ENCODE measurements around the gene INO80.

Gene INO80

DNA sequence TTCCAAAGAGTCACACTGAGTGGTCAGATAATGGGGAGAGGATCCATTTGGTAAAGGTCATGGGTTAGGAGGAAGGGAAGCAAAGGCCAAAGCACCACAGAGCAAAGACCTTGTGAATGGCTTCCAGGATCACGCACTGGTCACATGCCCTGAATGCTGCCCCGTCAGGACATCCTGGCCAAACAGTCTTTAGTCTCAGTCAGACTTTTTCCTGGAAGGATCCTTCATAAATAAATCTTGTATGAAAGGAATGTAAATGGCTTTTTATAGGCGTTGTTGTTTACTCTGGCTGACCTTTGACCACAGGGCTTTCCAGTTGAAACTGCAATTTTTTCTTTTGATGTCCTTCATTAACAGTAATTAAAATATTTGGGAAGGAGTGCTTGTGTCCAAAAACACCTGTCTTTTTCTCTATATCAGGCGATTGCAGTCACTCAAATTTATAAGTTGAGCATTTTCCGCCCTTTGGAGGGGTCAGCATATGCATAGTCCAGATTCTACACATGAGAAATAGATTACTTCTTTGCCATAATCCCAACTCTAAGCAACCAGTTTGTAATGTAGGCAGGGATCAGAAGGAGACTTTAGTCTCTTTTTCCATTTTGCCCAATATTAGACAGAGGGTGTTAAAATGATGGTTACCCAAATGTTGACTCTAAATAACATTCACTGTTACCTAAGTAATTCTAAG lies 114.4 kb downstream of the INO80 start:
- no peak for DNase-seq

DNA sequence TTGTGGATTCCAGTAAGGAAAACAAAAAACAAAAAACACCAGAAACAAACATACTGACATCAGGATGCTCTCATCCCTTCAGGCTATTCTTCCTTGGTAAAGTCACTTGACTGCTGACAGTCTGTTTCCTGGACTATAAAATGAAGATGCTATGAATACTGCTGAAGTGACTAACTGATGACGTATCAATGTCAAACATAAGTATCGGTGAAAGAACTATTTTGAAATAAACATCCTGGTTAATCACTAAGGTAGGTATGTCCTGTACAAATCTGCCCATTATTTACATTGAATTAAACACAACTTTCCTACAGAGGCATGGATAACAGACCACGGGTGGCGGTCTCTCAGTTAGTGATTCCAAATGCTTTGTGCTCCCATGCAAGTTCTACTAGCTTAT lies 116.9 kb downstream of the INO80 start:
- DNase-seq, result peak; percentile 26

DNA sequence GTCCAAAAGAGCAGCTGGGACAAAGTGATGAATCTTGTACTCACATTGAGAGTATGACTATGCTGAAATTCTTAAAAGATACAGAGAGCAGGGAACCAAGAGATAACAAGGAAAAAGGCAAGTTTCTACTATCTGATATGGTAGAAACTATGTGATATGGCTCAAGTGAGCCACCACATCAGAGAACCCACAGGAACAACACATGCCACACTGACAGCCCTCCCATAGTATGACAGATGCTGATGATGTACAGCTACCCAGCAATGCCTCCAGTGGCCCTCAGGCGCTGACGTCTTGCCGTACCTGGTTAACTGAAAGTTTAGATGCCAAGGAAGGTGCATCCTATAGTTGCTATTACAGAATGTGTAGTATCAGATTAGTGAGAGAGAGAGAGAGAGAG lies 120.4 kb downstream of the INO80 start:
- no peak for DNase-seq

- DNase-seq, result no peak
These were observed 123.3 kb downstream of the INO80 start for GRCh38 chr15:40992825-40993224.

GRCh38 chr15:40992241-40992741 lies 123.8 kb downstream of the INO80 start:
- peak; percentile 16 for DNase-seq

DNA sequence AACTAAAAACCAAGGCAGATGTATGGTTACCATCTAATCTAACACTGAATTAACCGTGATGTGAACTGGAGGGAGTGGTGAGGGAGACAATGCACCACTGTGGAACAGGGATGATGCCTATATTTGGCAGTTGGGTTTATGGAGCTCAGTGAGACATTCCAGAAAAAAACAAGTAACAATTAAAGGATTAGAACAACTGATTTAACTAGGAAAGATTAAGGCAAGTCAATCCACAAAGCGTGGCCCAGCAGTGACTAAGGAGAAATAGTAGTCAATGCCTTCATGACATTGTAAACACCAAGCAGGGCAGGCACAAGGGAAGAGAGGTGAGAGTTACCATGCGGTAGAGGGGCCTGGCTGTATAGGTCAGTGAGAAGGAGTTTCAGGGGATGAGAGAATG lies 124.7 kb downstream of the INO80 start:
- no peak for DNase-seq

GRCh38 chr15:40990789-40991188 lies 125.3 kb downstream of the INO80 start:
- DNase-seq, result no peak

DNA sequence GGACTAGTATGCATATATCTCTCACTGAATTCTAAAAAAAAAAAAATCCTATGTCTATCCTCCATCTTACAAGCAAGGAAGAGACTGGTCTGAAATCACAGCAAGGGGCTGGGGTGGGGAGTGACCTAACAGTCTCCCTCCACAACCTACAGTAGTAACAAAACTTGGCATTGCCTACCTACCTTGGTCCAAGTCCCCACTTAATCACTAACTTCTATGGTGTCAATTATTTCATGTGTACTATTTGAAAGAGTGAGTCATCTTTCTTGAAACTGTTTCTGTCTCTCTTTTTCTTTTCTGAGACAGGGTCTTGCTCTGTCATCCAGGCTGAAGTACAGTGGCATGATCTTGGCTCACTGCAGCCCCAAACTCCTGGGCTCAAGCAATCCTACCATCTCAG lies 126.0 kb downstream of the INO80 start:
- DNase-seq, result no peak

GRCh38 chr15:40988156-40988555 lies 127.9 kb downstream of the INO80 start:
- DNase-seq, result no peak

DNA sequence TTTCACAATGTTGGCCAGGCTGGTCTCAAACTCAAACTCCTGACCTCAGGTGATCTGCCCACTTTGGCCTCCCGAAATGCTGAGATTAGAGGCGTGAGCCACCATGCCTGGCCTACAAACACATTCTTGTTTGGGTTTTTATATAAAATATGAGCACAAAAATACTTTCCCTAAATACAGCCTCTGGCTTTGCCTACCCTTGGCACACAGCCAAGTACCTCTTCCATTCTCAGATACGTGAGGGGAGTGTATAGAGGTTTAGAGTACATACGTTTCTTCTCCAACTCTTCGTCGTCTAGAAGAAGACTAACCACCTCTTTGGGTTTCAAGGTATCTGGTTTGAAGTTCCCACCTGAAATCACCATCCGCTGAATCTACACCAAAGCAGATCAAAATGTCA lies 129.3 kb downstream of the INO80 start:
- DNase-seq, result no peak

GRCh38 chr15:40985541-40986330 lies 130.3 kb downstream of the INO80 start:
- DNase-seq, result peak; percentile 7

DNA sequence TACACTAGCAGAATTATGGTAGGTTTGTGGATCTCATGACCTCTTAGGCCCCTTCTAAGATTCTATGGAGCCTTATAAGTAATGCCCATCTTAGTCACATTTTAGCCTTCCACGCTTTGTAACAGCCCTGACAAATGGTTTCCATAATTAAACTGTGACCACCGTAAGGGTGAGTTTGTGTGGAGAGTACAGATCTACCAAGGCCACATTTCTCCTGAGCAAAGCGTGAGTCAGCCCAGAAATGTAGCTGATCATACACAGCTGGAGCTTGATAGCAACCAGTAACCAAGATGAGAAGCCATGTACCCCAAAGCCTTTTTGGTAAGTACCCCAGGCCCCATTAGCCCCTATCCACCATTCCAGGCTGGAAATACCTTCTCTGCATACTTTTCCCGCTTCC lies 131.1 kb downstream of the INO80 start:
- DNase-seq, result peak; percentile 39

- no peak for DNase-seq
These were observed 131.7 kb downstream of the INO80 start for GRCh38 chr15:40984406-40984805.

DNA sequence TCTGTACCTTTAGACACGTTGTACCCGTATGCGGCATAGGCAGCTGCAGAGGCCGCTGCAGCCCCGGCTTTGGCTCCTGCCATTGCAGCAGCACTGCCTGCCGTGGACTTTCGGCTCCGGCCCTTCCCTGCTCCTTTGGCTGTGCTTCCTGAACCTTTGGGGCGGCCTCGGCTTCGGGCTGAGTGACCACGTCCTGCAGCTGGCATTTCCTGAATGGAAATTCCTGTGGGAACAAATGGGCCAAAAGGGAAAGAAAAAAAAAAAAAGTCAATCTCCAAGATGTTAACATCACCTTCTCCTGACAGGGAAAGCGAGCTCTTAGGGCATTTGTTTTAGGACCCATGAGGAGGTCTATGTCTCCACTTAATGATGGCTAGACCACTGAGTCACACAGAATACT lies 133.2 kb downstream of the INO80 start:
- DNase-seq, result peak; percentile 54

DNA sequence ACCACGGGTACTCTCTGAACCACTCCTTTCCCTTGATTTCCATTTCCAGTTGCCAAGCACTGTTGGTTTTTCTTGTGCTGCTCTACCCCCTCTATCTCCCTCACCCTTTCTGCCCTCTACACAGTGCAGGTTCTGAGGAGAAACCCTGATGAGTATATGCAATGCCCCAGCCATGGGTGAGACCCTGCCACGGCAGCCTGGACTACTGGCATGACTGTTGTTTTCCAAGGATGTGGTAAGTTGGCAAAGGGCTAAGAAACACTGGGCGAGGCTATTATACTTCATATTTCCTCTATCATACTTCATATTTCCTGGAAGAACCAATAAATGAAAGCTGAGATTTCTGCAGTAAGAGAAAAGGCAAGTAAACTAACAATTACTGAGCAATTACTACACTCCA lies 134.9 kb downstream of the INO80 start:
- DNase-seq, result no peak

- DNase-seq, result no peak
These were observed 137.5 kb downstream of the INO80 start for GRCh38 chr15:40978562-40978961.

GRCh38 chr15:40978141-40978540 lies 137.9 kb downstream of the INO80 start:
- no peak for DNase-seq

DNA sequence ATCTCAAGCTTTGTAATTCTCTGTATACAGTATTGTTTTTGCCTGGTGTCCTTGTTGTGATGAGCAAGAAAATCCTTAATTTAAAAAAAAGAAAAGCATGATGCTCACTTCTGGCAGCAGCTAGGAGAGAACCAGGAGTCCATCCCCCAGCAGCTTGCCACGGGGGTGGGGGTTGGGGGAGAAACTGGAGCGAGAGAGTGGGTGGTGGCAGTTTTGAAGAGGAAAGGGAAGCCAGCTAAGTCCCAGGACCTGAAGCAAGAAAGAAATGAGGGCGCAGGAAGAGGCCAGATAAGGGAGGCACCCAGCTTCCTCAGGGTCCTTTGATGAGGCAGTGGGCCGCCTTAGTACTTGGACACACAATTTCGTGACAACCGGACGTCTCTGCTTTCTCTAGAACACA lies 139.3 kb downstream of the INO80 start:
- DNase-seq, result no peak

DNA sequence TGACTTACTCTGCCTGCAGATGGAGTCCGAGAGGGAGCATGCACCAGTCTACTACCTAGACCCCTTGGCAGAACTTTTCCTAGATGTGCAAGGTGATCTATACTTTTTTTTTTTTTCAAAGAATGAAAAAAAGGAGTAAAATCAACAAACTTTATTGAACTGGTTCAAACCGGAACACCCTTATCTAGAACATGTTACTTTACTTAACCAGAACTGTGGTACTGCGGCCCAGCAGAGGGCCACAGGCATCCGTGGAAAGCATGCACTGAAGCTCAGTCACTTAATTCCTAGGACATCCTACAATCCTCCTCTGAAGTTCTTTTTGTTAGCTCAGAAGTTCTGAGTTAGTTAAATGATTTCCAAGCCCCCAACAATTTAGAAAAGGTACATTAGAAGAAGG lies 141.2 kb downstream of the INO80 start:
- DNase-seq, result no peak

DNA sequence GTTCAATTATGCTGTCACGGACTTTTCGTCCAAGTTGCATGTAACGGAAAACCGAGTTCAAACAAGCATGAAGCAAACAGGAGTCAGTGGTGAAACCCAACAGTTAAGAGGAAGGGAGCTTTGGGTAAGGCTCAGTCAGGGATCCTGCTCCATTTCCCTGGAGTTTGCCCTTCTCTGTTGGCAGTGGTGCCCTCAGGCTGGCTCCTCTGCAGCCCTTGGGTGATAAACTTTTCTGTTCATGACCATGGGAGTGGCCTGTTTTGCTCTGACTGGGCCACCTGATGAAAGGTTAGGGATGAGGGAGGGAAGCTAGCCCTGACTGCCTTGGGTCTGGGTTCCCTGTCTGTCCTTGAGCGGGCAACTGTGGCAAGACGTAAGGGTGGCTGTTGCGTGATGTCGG lies 146.7 kb downstream of the INO80 start:
- DNase-seq, result no peak

GRCh38 chr15:40968290-40969085 lies 147.6 kb downstream of the INO80 start:
- no peak for DNase-seq

DNA sequence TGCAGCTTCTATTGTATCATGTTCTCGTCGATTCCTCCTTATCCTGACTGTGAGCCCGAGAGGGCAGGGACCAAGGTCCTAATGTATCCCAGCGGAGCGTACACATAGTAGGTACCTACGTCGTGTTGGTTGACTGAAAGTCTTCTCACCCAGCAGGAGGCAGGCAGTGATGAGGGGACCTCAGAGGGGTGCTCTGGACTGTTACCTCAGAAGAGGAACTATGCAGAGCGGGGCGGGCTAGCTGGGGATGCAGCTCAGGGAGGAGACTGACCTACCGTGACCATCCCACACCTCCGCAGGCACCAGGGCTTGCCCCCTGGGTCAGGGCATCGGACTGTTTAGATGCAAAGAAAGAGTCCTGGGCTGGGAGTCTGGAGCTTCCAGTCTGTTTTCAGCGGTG lies 151.4 kb downstream of the INO80 start:
- DNase-seq, result no peak

DNA sequence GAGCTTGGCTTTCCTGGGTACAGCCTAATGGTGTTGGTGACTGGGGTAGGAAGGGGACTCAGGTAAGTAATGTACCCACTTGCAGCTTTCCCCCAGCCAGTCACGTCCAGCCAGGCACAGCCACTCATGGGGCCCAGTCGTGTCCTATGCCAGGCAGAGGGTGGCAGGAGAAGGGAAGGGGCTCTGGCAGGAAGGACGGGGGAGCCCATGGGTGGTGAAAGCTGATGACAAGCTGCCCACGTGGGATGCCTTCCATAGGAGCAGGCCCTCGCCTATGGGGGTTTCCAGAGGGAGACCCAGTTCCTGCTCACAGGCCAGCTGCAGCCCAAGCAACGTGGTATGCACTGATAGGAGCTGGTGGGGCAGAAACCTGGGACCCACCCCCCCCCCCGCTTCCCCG lies 152.1 kb downstream of the INO80 start:
- no peak for DNase-seq

All from fibroblast of skin of back (primary cell).